ENCODE data around the gene ATG10. TPM values are rescaled to one million over a fixed set of nuclear protein-coding genes. Genes with fewer than 3 reads are reported as not detected.
"Not testable (repeated sequence)": the region's sequence is repeated elsewhere in the genome, so short reads cannot be mapped to it uniquely, and the experiment has no call there.

ATG10 gene
- polyA plus RNA-seq, 3 donors from 2014 or later: 11.1 to 14.4 (median 12.5) TPM

DNA sequence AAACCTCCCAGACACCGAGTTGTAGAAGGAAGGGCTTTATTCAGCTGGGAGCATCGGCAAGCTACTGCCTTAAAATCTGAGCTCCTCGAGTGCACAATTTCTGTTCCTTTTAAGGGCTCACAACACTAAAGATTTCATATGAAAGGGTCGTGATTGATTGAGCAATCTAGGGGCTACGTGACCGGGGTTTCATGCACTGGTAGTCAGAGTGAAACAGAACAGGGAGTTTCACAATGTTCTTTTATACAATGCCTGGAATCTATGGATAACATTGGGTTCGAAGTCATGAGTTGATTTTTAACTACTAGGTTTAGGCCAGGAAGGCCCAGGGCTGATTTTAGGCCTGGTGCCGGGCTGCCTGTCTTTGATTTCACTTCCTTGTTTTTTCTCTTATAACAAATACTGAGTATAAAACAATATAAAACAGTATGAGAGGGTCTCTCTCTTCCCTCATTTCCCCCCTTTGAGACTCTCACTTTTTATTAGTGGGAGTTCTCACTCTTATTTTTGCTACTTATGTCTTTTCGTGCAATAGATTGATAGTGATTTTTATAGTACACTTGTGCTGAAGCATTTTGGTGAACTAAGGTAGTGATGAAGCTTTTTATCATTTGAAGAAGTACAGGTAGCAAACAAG is 295.6 kb downstream of the ATG10 start:
- DNase-seq; H3K27me3 Mint-ChIP-seq (ENCODE audit: low read depth in 3 of 3); H3K27ac Mint-ChIP-seq; H3K4me3 Mint-ChIP-seq; H3K4me1 Mint-ChIP-seq: not testable (repeated sequence)
- H3K36me3 Mint-ChIP-seq: peaks cover 18 to 28% (median 27%) of the 10 kb centered on the region in 3 donors
- H3K9me3 Mint-ChIP-seq: peaks cover 2 to 14% (median 7%) of the 10 kb centered on the region in 6 donors

DNA sequence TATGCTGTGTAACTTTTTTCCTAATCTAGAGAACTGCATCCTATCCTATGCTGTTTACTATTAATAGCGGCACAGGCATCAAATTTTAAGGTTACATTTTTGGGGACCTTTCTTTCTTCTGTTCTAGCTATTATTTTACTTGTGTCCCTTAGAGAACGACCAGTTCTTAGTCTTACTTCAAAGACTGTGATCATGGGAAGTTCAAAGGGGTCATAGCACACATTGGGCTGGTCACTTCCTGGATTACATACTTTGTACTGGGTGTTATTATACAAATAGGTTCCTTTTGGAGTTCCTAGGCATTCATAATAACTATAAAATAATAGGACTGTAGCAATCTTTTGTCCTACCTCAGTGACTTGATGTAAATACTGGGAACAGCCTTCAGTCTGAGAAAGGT is 297.5 kb downstream of the ATG10 start:
- not testable (repeated sequence) for H3K4me3 Mint-ChIP-seq; DNase-seq; H3K27me3 Mint-ChIP-seq (ENCODE audit: low read depth in 3 of 3); H3K4me1 Mint-ChIP-seq; H3K27ac Mint-ChIP-seq
- peaks cover 2 to 14% (median 7%) of the 10 kb centered on the region in 6 donors for H3K9me3 Mint-ChIP-seq
- H3K36me3 Mint-ChIP-seq: peaks cover 23 to 36% (median 28%) of the 10 kb centered on the region in 3 donors

DNA sequence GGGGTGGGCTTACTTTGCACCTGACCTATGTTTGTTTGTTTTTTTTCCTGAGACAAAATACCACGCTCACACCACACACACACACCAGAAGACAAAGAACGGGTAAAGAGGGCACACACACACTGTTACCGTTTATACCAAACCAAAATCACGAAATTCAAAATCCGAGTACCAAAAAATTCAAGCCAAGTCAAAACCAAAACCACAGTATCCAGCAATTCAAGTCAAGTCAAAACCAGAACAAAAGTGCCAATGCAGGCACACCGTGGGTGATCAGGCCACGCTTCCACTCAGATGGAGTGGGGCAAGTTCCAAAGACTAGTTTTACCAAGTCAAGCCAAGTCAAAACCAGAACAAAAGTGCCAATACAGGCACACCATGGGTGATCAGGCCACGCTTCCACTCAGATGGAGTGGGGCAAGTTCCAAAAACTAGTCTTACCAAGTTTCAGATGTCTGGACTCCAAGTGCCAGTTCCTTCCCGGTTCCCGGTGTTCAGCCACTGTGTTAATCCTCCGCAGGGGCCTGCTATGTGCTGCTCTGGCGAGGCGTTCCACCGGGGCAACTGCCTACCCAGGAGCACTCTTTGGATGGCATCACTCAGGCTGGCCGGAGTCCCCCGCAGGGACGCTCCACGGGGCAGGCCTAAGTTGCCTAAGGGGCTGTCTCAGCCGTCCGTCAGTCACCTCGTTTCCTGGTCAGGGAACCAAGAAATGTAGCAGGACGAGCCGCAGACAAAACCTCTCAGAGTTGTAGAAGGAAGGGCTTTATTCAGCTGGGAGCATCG is 300.9 kb downstream of the ATG10 start:
- peak overlapping the region in 2 of 6 donors; percentile 27 to 31 for H3K27ac Mint-ChIP-seq
- H3K4me3 Mint-ChIP-seq: not testable (repeated sequence)

GRCh38 chr5:82273426-82273825 is 301.6 kb downstream of the ATG10 start:
- H3K27ac Mint-ChIP-seq, H3K4me3 Mint-ChIP-seq, DNase-seq, H3K9me3 Mint-ChIP-seq: not testable (repeated sequence)
- peaks cover 22 to 39% of the 10 kb centered on the region in 2 donors for H3K4me1 Mint-ChIP-seq
- H3K27me3 Mint-ChIP-seq (ENCODE audit: low read depth in 3 of 3): peaks cover 4 to 12% (median 6%) of the 10 kb centered on the region in 3 donors
- peaks cover 23 to 42% (median 23%) of the 10 kb centered on the region in 3 donors for H3K36me3 Mint-ChIP-seq

More for the DNA sequence above, 300.9 kb downstream of the ATG10 start:
- H3K27me3 Mint-ChIP-seq (ENCODE audit: low read depth in 3 of 3); DNase-seq; H3K9me3 Mint-ChIP-seq: not testable (repeated sequence)
- H3K4me1 Mint-ChIP-seq: peaks cover 19 to 32% of the 10 kb centered on the region in 2 donors
- peaks cover 29 to 47% (median 29%) of the 10 kb centered on the region in 3 donors for H3K36me3 Mint-ChIP-seq

DNA sequence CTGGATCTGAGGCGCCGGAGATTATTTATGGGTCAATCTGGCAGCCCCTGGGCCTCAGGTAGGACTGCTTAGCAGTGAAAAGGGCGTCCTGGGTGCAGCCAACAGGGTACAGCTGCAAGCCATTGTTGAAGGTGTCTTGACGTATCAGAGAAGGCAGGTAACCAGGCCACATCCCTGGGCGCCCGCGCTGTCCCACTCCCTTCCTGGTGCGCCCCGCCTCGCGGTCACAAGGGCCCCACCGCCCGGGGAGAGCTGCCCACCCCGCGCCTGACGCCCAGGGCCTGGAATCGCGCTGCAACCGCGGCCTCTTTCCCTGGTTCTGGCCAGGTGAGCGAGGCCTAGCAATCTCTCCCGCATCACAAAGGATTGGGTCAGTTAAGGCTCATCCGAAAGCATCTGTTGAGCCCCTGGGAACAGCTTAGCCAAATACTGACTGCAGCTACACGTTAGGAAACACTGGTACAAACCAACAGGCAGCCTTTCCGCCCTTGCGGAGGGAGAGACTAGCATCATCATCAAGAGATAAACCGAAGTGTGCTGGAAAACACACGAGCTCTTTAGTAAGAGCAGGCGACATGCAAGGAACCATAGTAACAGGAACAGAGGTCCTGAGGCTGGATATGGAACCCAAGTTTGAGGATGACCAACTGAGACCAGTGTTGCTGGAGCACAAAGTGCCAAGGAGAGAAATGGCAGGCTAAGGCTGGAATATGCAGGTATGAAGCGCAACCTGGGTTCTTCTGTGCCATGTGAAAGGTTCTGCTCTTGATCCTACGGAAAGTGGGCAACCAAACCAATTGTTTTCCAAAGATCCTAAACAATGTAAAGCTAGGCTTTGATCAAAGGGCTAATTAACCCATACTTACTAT is 302.8 kb downstream of the ATG10 start:
- no peak for DNase-seq
- H3K4me3 Mint-ChIP-seq: no peak overlapping the region
- H3K9me3 Mint-ChIP-seq: no peaks in the 10 kb centered on the region
- H3K4me1 Mint-ChIP-seq: peaks cover 23 to 50% of the 10 kb centered on the region in 2 donors
- H3K27ac Mint-ChIP-seq: peak overlapping the region in 1 of 6 donors; percentile 48
- H3K27me3 Mint-ChIP-seq (ENCODE audit: low read depth in 3 of 3): peaks cover 5 to 14% (median 9%) of the 10 kb centered on the region in 3 donors
- peaks cover 13 to 33% (median 17%) of the 10 kb centered on the region in 3 donors for H3K36me3 Mint-ChIP-seq

GRCh38 chr5:82275216-82275664 is 303.4 kb downstream of the ATG10 start:
- DNase-seq: no peak
- H3K27ac Mint-ChIP-seq: peak overlapping the region in 2 of 6 donors; percentile 5 to 14
- peaks cover 5 to 14% (median 9%) of the 10 kb centered on the region in 3 donors for H3K27me3 Mint-ChIP-seq (ENCODE audit: low read depth in 3 of 3)
- peaks cover 13 to 30% (median 17%) of the 10 kb centered on the region in 3 donors for H3K36me3 Mint-ChIP-seq
- H3K4me1 Mint-ChIP-seq: peaks cover 23 to 51% of the 10 kb centered on the region in 2 donors
- no peak overlapping the region for H3K4me3 Mint-ChIP-seq
- H3K9me3 Mint-ChIP-seq: no peaks in the 10 kb centered on the region

GRCh38 chr5:82276800-82277612 is 305.2 kb downstream of the ATG10 start:
- H3K9me3 Mint-ChIP-seq: no peaks in the 10 kb centered on the region
- DNase-seq: no peak
- H3K36me3 Mint-ChIP-seq: peaks cover 13 to 30% (median 17%) of the 10 kb centered on the region in 3 donors
- peaks cover 5 to 17% (median 9%) of the 10 kb centered on the region in 3 donors for H3K27me3 Mint-ChIP-seq (ENCODE audit: low read depth in 3 of 3)
- H3K4me3 Mint-ChIP-seq: peak overlapping the region; percentile 93 to 100 (median 98)
- H3K4me1 Mint-ChIP-seq: peaks cover 23 to 55% of the 10 kb centered on the region in 2 donors
- peak overlapping the region; percentile 90 to 99 (median 96) for H3K27ac Mint-ChIP-seq

DNA sequence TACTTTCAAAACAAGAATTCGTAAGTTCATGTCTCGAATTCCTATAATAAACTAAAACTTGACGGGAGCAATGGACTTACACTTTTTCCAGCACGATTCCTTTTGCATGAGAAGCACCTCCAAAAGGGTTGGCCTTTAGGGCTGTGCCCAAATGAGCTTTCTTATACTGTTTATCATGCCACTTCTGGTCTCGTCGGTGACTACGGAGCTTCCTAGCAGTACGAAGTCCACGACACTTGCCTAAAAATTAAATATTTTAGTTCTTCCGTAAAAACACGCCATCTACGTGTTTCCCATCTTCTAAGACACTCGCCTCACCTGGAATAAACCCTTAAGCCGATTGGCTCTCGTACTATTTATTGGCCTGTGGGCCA is 305.8 kb downstream of the ATG10 start:
- Mint-ChIP-seq H3K27ac (peak overlapping the region; percentile 90 to 99 (median 96)), H3K36me3 (peaks cover 13 to 27% (median 14%) of the 10 kb centered on the region in 3 donors), H3K4me3 (peak overlapping the region; percentile 93 to 100 (median 98)), H3K4me1 (peaks cover 21 to 50% of the 10 kb centered on the region in 2 donors), H3K27me3 (ENCODE audit: low read depth in 3 of 3) (peaks cover 5 to 17% (median 9%) of the 10 kb centered on the region in 3 donors), H3K9me3 (no peaks in the 10 kb centered on the region)
- DNase-seq: peak in 1 of 3 donors; percentile 6

GRCh38 chr5:82277987-82278710 is 306.3 kb downstream of the ATG10 start, which contains the start of gene RPS23:
RPS23 (minus strand) TSS chr5:82278354; CDS start chr5:82278323, 31 bp downstream.
- H3K4me1 Mint-ChIP-seq: peaks cover 21 to 48% of the 10 kb centered on the region in 2 donors

DNA sequence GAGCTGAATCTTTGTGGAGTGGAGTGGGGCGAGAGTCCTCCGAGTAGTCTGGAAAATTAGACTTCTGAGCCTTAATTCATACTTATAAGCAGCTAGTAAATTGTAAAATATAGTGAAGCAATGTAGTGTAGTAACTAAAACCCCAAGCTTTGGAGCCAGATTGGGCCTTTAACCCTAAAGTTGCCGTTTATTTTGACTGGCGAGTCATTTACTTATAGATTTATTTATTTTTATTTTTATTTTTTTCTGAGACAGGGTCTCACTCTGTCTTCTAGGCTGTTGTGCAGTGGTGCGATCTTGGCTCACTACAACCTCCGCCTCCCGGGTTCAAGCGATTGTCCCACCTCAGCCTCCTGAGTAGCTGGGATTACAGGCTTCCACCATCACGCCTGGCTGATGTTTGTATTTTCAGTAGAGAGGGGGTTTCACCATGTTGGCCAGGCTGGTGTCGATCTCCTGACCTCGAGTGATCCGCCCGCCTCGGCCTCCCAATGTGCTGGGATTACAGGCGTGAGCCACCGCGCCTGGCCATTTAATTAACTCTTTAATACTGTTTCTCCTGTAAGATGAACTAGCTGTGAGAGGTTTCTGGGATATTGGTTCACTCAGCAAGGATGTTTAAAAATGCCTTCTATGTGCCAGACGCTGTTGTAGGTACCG is 307.0 kb downstream of the ATG10 start:
- DNase-seq: no peak
- Mint-ChIP-seq H3K36me3 (peaks cover 11 to 24% (median 13%) of the 10 kb centered on the region in 3 donors), H3K4me1 (peaks cover 21 to 48% of the 10 kb centered on the region in 2 donors), H3K9me3 (no peaks in the 10 kb centered on the region), H3K4me3 (peak overlapping the region; percentile 93 to 100 (median 98)), H3K27me3 (ENCODE audit: low read depth in 3 of 3) (peaks cover 5 to 17% (median 9%) of the 10 kb centered on the region in 3 donors), H3K27ac (peak overlapping the region; percentile 90 to 99 (median 96))

More at GRCh38 chr5:82277987-82278710, 306.3 kb downstream of the ATG10 start, which contains the start of gene RPS23:
- DNase-seq: peak; percentile 86 to 90 (median 89)
- Mint-ChIP-seq H3K27ac (peak within 1 kb of the TSS; percentile 90 to 99 (median 96)), H3K36me3 (peaks cover 12 to 26% (median 13%) of the 10 kb centered on the region in 3 donors), H3K27me3 (ENCODE audit: low read depth in 3 of 3) (peaks cover 5 to 17% (median 9%) of the 10 kb centered on the region in 3 donors), H3K4me3 (peak within 1 kb of the TSS; percentile 93 to 100 (median 98)), H3K9me3 (no peaks in the 10 kb centered on the region)

DNA sequence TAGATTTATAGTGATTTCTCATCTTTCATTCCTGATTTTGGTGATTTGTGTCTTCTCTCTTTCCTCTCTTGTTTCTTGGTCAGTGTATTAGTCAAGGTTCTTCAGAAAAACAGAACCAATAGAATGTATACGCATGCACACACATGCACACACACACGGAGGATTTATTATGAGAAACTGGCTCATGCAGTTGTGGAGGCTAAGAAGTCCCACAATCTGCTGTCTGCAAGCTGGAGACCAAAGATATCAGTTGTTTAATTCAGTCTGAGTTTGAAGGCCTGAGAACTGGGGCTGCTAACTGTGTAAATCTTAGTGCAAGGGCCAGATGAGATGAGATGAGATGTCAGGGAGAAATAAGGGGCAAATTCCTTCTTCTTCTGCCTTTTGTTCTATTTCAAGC is 312.1 kb downstream of the ATG10 start:
- Mint-ChIP-seq H3K36me3 (no peaks in the 10 kb centered on the region), H3K27me3 (ENCODE audit: low read depth in 3 of 3) (peaks cover under 1 to 2% (median 2%) of the 10 kb centered on the region in 3 donors), H3K4me3 (no peak overlapping the region), H3K9me3 (peaks cover 0 to 1% (median 0%) of the 10 kb centered on the region in 6 donors), H3K4me1 (peaks cover 0 to 12% of the 10 kb centered on the region in 2 donors), H3K27ac (no peak overlapping the region)
- no peak for DNase-seq

Data from immature natural killer cell (primary cell).